D721Med (cell line): ENCODE results near the gene IQGAP2.

Source experiments
- DNase-seq: peaks from one replicate; pipeline ENCODE4 v3.0.0; 2011; ENCODE audit warnings: low spot score; ENCODE audit not compliant: insufficient read length
- FAIRE-seq: peaks from 2 replicates; lab custom pipeline; 2011; peaks lifted over from hg19 to GRCh38; lab: Jason Lieb, UNC
- CTCF ChIP-seq: IDR thresholded peaks from 2 replicates; pipeline ENCODE4 v1.5.1; 2012; ENCODE audit warnings: mild to moderate bottlenecking, control low read depth; ENCODE audit not compliant: insufficient read depth; ENCODE audit errors: missing control alignments

The IQGAP2 gene

GRCh38 chr5:76477061-76477460 is 74.0 kb downstream of the IQGAP2 start:
- no peak for FAIRE-seq
- TF ChIP-seq CTCF, result no peak
- no peak for DNase-seq

- FAIRE-seq (no peak), DNase-seq (no peak)
- no peak for TF ChIP-seq CTCF
Observed at GRCh38 chr5:76477571-76477970, 74.5 kb downstream of the IQGAP2 start.

- FAIRE-seq, result no peak
- no peak for DNase-seq
- no peak for TF ChIP-seq CTCF
Observed at GRCh38 chr5:76479281-76479680, 76.2 kb downstream of the IQGAP2 start.

- FAIRE-seq (no peak), DNase-seq (no peak)
- TF ChIP-seq CTCF, result no peak
Observed at GRCh38 chr5:76479973-76480667, 77.0 kb downstream of the IQGAP2 start.

- FAIRE-seq, result no peak
- TF ChIP-seq CTCF, result no peak
Observed at GRCh38 chr5:76482984-76483383, 79.9 kb downstream of the IQGAP2 start.

GRCh38 chr5:76483433-76483832 is 80.3 kb downstream of the IQGAP2 start:
- TF ChIP-seq CTCF, result no peak
- FAIRE-seq, result no peak
- no peak for DNase-seq

More at GRCh38 chr5:76482984-76483383, 79.9 kb downstream of the IQGAP2 start:
- no peak for DNase-seq

GRCh38 chr5:76483881-76484280 is 80.8 kb downstream of the IQGAP2 start:
- DNase-seq (no peak), FAIRE-seq (no peak)
- no peak for TF ChIP-seq CTCF
